C4-2B (cell line): ENCODE measurements around the gene KCNQ5.

Experiments
- H3K27ac ChIP-seq: fragments of 450-650 bp; 2 replicates; pipeline ENCODE4 v1.5.1; 2017
- CTCF ChIP-seq: fragments of 450-650 bp; conservative IDR thresholded peaks from 2 replicates; pipeline ENCODE4 v1.5.1; 2017; ENCODE audit warnings: mild to moderate bottlenecking
- ZFX ChIP-seq: fragments of 450-650 bp; IDR thresholded peaks from 2 replicates; pipeline ENCODE4 v1.6.1; 2017

The KCNQ5 gene

GRCh38 chr6:72716916-72717315, 95.1 kb downstream of the KCNQ5 start:
- no peak for TF ChIP-seq CTCF
- TF ChIP-seq ZFX, result no peak
- no peak overlapping the region for H3K27ac ChIP-seq

GRCh38 chr6:72720464-72720863, 98.6 kb downstream of the KCNQ5 start:
- no peak overlapping the region for H3K27ac ChIP-seq
- TF ChIP-seq ZFX (no peak), CTCF (no peak)

GRCh38 chr6:72721346-72721745, 99.5 kb downstream of the KCNQ5 start:
- TF ChIP-seq CTCF (no peak), ZFX (no peak)
- no peak overlapping the region for H3K27ac ChIP-seq

GRCh38 chr6:72724545-72724944, 102.7 kb downstream of the KCNQ5 start:
- no peak overlapping the region for H3K27ac ChIP-seq
- TF ChIP-seq ZFX (no peak), CTCF (no peak)

GRCh38 chr6:72728706-72729343, 107.0 kb downstream of the KCNQ5 start:
- H3K27ac ChIP-seq, result no peak overlapping the region
- no peak for TF ChIP-seq CTCF
- TF ChIP-seq ZFX, result no peak

GRCh38 chr6:72733045-72733444, 111.2 kb downstream of the KCNQ5 start:
- no peak for TF ChIP-seq ZFX
- no peak for TF ChIP-seq CTCF
- no peak overlapping the region for H3K27ac ChIP-seq

- TF ChIP-seq CTCF (no peak), ZFX (no peak)
- no peak overlapping the region for H3K27ac ChIP-seq
Observed at GRCh38 chr6:72738091-72738490, 116.2 kb downstream of the KCNQ5 start.
